HG03442 (cell line): ENCODE measurements around the gene GEN1.

Experiments
- ATAC-seq: cut with Tn5 transposase; IDR thresholded peaks from one replicate; pipeline ENCODE4 v1.9.1; 2021; ENCODE audit warnings: mild to moderate bottlenecking, moderate library complexity; ENCODE audit not compliant: unreplicated experiment

GEN1 gene

GRCh38 chr2:17793296-17793695 lies 39.4 kb downstream of the GEN1 start:
- ATAC-seq = no peak

DNA sequence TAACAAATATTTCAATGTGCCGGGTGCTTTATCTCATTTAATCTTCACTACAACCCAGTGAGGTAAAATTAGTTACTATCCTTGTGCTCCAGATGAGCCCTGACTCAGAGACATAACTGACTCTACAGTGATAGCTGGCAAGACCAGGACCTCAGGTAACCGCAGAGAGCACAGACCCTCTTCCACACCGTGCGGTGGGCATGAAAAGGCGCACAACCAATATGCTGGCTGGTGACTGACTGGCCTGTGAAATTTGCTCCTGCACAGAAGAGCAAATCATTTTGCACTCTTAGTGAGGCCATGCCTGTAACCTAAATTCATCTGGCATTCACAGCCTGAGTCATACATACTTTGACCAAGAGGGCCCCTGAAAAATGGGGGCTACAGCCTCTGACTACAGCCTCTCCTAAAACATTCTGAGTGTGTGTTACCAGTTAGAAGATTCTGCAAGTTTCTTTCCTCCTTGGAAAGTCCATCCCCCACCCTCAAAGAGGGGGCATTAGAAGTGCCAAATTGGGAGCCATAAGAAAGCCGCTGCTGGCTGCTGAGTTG lies 39.9 kb downstream of the GEN1 start:
- peak; percentile 36 for ATAC-seq

DNA sequence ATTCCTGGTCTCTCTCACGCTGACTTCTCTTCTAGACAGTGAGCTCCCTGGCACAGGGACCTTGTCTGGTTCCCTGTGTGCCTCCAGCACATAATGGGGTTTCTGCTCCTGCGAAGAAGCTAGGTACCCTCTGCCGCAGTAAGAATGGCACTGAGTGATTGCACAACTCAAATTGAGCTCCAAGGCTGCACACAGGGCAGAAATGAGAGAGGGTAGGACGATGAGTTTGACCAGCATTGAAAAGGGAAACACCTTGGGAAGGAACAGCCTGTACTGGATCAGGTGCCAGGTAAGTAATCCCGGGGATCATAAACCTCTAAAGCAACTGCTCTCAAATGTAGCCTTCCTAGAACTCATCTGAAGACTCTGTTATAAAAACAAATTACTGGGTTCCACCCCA lies 41.4 kb downstream of the GEN1 start:
- ATAC-seq = no peak

DNA sequence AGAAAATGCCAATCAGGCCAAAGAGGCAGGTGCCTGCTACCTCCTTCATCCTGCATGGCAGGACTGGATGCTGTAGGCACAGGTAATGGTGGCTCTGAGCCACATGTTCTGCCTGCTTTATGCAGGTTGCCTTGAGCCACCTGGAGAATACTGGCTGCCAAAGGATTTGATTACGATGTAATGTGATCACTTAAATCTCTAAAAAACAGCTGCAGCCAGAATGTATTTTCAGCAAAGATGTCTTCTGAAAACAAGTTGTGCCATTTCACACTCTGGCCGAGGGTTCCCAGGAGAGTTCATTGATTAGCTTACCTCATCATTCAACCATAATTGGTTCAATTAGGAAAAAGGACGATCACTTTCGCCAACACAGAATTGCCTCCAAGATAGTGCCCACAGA lies 44.4 kb downstream of the GEN1 start:
- ATAC-seq = no peak

DNA sequence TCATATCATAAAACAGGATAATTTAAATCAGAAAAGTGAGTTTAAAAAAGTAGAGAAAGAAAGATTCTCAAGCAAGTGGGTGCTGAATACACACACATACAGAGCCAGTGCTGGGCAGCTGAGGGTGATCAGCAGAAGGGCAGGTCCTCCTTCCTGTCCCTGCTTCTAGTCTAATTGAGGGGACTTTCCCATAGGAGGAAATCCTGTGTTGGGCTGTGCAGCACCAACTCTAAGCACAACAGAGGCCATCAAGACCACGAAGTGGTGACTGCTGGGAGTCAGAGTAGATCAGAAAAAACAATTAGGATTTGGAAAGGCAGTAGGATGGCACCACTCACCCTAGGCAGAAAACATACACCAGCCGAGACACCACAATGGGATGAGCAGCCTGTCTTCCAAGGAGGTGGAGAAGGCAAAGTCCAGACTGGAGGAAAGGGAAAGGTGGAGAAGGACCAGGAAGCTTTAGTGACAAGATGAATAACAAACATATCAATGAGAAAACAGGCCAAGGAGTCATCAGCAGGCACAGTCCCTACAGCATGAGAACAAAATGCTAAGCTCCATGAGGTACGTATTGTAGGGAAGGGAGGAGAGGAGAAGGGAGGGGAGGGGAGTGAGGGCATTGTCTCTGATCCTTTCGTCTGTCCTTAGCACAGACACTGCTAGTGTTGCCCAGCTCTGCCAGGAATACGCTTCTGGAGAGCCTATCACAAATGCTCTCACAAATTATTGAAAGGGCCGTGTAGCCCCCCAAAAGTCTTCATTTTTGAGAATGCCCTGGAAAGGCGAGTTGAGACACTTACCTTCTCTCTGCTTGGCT lies 45.6 kb downstream of the GEN1 start:
- ATAC-seq = no peak

- ATAC-seq = no peak
Observed at GRCh38 chr2:17800219-17800618, 46.3 kb downstream of the GEN1 start.

DNA sequence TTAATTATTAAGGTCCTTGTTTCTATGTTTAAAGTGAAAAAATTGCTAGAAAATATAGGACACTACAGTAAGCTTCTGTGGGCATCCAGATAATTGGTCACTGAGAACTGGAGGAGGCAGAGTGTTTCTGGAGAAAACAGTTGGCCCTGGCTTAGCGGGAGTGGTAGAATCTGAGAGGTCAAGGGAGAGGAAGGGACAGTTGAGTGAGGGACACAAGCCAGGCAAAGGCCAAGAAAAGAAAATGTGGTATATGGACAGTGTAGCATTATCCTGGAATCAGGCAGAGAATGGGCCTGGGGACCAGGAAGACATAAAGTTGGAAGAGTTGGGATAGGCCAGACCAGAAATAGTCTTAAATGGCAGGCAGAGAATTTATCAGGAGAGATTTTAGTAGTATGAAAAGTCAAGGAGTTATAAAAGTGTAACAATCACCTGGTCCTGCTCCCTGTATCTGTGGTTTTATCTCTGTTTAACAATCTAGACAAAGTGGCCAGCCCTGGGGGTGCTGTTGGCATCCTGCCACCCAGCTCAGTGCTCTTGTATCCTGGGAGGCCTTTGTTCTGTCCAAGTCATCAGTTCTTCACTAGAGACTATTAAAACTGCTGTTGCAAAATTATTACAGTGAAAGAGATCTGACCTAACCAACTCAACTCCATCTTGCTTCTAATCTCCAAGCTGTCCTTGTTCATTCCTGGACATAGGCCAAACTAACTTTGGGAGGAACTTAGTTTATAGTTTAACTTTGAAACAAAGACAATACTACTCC lies 46.9 kb downstream of the GEN1 start:
- ATAC-seq = no peak

- ATAC-seq = no peak
Observed at GRCh38 chr2:17803497-17803896, 49.6 kb downstream of the GEN1 start.

- ATAC-seq = peak; percentile 69
Observed at GRCh38 chr2:17804358-17804757, 50.4 kb downstream of the GEN1 start.

- peak; percentile 38 for ATAC-seq
Observed at GRCh38 chr2:17805166-17805565, 51.2 kb downstream of the GEN1 start.

- no peak for ATAC-seq
Observed at GRCh38 chr2:17805717-17806363, 51.9 kb downstream of the GEN1 start.

DNA sequence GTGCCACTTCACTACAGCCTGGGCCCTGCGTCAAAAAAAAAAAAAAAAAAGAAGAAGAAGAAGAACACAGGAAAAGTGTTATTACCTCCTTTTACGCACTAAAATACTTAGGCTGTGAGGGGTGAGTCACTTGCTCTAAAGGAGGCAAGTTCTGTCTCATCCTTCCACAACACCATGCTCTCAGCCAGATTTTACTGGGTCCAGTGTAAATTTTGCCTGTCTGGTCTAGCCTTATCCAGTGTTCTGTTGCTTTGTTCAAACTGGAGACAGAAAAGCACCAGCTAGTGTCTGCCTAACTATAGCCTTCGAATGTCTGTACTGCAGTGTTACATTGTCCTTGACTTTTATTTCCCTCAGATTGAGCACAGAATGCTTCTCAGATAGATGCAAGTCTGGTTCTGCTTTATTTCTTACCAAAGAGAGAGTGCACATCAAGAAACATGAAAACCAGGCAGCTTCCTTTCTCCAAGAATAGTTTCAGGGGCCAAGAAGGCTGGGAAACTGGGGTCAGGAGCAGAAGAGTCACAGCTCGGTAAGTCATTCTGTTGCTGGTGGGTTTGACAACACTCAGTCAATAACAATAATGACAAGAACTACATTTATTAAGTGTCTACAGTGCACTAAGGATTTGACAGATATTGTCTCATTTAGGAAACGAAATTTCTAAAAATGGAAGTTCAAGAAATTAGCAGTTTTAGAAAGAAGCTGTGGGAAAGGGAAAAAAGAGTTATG lies 59.2 kb downstream of the GEN1 start:
- peak; percentile 39 for ATAC-seq

GRCh38 chr2:17813742-17814473 lies 60.0 kb downstream of the GEN1 start:
- ATAC-seq = peak; percentile 85

GRCh38 chr2:17814601-17815000 lies 60.7 kb downstream of the GEN1 start:
- no peak for ATAC-seq

- ATAC-seq = peak; percentile 29
Observed at GRCh38 chr2:17815468-17816184, 61.7 kb downstream of the GEN1 start.

GRCh38 chr2:17816396-17817245 lies 62.7 kb downstream of the GEN1 start, which contains the start of gene MSGN1:
TSS of gene MSGN1 (plus strand) at chr2:17816460. CDS start at chr2:17816519, 59 bp downstream.
- ATAC-seq = no peak

DNA sequence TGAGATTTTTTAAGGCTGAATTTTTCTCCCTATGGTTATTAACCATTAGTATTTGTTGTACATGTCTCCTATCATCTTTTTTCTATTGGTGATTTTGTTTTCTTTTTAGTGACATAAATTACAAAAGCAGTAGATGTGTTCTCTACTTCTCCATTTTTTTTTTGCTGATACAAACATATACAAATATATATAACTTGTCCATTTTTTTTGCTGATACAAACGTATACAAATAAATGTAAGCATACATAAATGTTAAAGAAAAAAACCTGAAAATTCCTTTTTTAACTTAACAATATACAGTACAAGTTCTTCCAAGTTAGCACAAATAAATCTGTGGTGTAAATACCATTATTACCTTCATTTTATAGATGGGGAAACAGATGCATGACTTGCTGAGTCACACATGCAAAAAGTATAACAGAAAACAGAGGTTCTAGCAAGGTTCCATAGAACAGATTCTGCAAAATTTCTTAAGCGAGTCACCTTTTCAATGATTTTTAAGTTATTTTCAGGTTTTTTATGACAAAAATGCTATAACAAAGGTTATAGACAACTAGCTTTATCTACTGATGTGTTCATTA lies 64.4 kb downstream of the GEN1 start:
- ATAC-seq = no peak

GRCh38 chr2:17821080-17821479 lies 67.1 kb downstream of the GEN1 start:
- ATAC-seq = no peak
